Skin of body (tissue), 2 donors: ENCODE measurements around the gene FAM83C. TPM values are rescaled to one million over a fixed set of nuclear protein-coding genes. Genes with fewer than 3 reads are reported as not detected.
"Not testable (repeated sequence)": the region's sequence is repeated elsewhere in the genome, so short reads cannot be mapped to it uniquely, and the experiment has no call there.

Experiments
- DNase-seq: peaks from one replicate; lab custom pipeline; 2025; lab: John Stamatoyannopoulos, UW
- total RNA-seq: library from RNA; depleted of rRNA; stranded (reverse); fragments of >200 nt; gene quantifications from one replicate; pipeline ENCODE4 v1.2.3, GENCODE V29; 2014

FAM83C gene
- total RNA-seq, 1 donor from 2014 or later, result 7.7 TPM

- DNase-seq, result no peak
Observed at GRCh38 chr20:35267092-35267491, 25.1 kb downstream of the FAM83C start.

GRCh38 chr20:35264755-35265154, 27.5 kb downstream of the FAM83C start:
- no peak for DNase-seq

- DNase-seq, result no peak
Observed at GRCh38 chr20:35263532-35264341, 28.5 kb downstream of the FAM83C start.

- DNase-seq, result not testable (repeated sequence)
Observed at GRCh38 chr20:35262731-35263531, 29.3 kb downstream of the FAM83C start.

- DNase-seq, result not testable (repeated sequence)
Observed at GRCh38 chr20:35262321-35262720, 29.9 kb downstream of the FAM83C start.

- DNase-seq, result no peak
Observed at GRCh38 chr20:35260426-35260825, 31.8 kb downstream of the FAM83C start.

- DNase-seq, result no peak
Observed at GRCh38 chr20:35257175-35257909, 34.9 kb downstream of the FAM83C start.

GRCh38 chr20:35254448-35254999, 37.7 kb downstream of the FAM83C start:
- DNase-seq, result no peak

GRCh38 chr20:35253010-35253409, 39.2 kb downstream of the FAM83C start:
- no peak for DNase-seq

- DNase-seq, result not testable (repeated sequence)
Observed at GRCh38 chr20:35252598-35252997, 39.6 kb downstream of the FAM83C start.

- no peak for DNase-seq
Observed at GRCh38 chr20:35252037-35252461, 40.2 kb downstream of the FAM83C start.

GRCh38 chr20:35251613-35251940, 40.6 kb downstream of the FAM83C start:
- DNase-seq, result no peak

- DNase-seq, result no peak
Observed at GRCh38 chr20:35248641-35249475, 43.4 kb downstream of the FAM83C start.

- DNase-seq, result no peak
Observed at GRCh38 chr20:35246723-35247122, 45.5 kb downstream of the FAM83C start.

- no peak for DNase-seq
Observed at GRCh38 chr20:35243986-35244385, 48.2 kb downstream of the FAM83C start.

GRCh38 chr20:35243317-35243716, 48.9 kb downstream of the FAM83C start:
- no peak for DNase-seq

GRCh38 chr20:35240811-35241293, 51.4 kb downstream of the FAM83C start:
- no peak for DNase-seq

GRCh38 chr20:35240083-35240810, 52.0 kb downstream of the FAM83C start:
- no peak for DNase-seq

GRCh38 chr20:35238735-35239134, 53.5 kb downstream of the FAM83C start:
- DNase-seq, result no peak

GRCh38 chr20:35238170-35238569, 54.1 kb downstream of the FAM83C start:
- DNase-seq, result no peak
